ENCODE measurements around the gene SLC9C1. TPM values are rescaled to one million over a fixed set of nuclear protein-coding genes. Genes with fewer than 3 reads are reported as not detected.

Gene SLC9C1
- total RNA-seq, 1 experiment from 2014 or later: 0.50 TPM

DNA sequence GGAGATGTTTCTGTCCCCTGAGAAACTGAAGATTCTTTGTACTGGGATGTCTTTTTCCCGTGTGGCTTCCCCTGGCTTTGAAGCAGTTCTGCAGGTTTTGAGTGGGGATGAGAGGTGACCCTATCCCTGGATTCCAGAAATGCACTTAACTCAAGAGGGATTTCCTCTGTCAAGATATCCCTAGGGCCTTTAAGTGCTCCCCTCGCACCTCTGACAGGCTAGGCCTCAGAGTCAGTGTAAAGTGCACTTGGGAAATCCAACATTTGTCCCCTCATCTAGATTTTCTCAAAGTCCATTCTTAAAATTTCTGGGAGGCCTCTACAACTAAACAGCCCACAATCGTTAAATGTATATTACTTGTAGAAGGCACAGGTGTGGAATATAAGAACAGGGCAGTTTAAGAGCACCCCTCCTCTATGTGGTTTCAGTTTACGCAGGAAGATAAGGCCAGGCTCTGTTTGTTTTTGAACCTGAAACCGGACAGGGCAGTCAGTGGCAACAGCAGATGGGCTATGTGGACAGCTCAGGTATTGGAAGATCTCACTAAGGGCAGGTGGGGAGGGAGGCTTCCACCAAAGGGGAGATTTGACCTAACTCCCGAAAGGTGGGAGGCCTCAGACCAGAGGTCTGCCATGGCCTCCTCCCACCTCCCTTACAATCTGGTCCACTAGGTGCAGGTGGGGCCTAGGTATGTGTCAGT, 203.0 kb downstream of the SLC9C1 start:
- no peak overlapping the region for H3K56ac ChIP-seq (ENCODE audit: insufficient read length, low read depth, low read length)
- H3K4me2 ChIP-seq (ENCODE audit: insufficient read depth, insufficient read length, low read length): no peak overlapping the region
- WGBS (ENCODE audit: extremely low coverage, insufficient read length, low lambda C conversion rate): no CpG with 5 or more reads among the region's 6 CpGs
- H2BK12ac ChIP-seq (ENCODE audit: insufficient read length, low read depth, low read length): no peak overlapping the region
- no peak for DNase-seq
- H2BK5ac ChIP-seq (ENCODE audit: insufficient read length, low read length): no peak overlapping the region
- H3K79me1 ChIP-seq (ENCODE audit: insufficient read depth, low read depth, low read length, poor library complexity, severe bottlenecking): no peaks in the 10 kb centered on the region
- peaks cover 30 to 45% of the 10 kb centered on the region in 2 experiments for H3K4me1 Mint-ChIP-seq
- no peak overlapping the region for H3K14ac ChIP-seq (ENCODE audit: insufficient read depth, low read length)
- H3K4me3 Mint-ChIP-seq: no peak overlapping the region
- no peak overlapping the region for H4K8ac ChIP-seq (replicated peaks; ENCODE audit: insufficient read length, low read depth, low read length)
- peaks cover 2% of the 10 kb centered on the region; the same call in 1 of the 2 replicates for H3K79me2 ChIP-seq (ENCODE audit: insufficient read depth, low read length)
- H2BK20ac ChIP-seq (ENCODE audit: low read depth, low read length, poor library complexity, severe bottlenecking): no peak overlapping the region
- H3K18ac ChIP-seq (ENCODE audit: insufficient read length, low read depth, low read length): no peak overlapping the region
- H3K27ac ChIP-seq (ENCODE audit: insufficient read length, low read depth, low read length): no peak overlapping the region
- no peak overlapping the region; a peak in 2 of 7 replicates for H3K27ac Mint-ChIP-seq
- H3K36me3 Mint-ChIP-seq (ENCODE audit: insufficient read depth in 1 of 3, low read depth in 3 of 3): peaks cover 3 to 10% (median 7%) of the 10 kb centered on the region in 3 experiments; a peak in 4 of 7 replicates
- H3T11ph ChIP-seq (ENCODE audit: low read length): no peak overlapping the region
- no peak overlapping the region for H3K4ac ChIP-seq (ENCODE audit: low read depth, low read length)
- H3K4me1 ChIP-seq (ENCODE audit: insufficient read depth, low read length): peaks cover 9% of the 10 kb centered on the region
- H4K20me1 ChIP-seq (ENCODE audit: control insufficient read depth, insufficient read depth, insufficient read length): no peaks in the 10 kb centered on the region
- no peak overlapping the region for H2AFZ ChIP-seq (ENCODE audit: low read length)
- TF ChIP-seq, protein P1, sequence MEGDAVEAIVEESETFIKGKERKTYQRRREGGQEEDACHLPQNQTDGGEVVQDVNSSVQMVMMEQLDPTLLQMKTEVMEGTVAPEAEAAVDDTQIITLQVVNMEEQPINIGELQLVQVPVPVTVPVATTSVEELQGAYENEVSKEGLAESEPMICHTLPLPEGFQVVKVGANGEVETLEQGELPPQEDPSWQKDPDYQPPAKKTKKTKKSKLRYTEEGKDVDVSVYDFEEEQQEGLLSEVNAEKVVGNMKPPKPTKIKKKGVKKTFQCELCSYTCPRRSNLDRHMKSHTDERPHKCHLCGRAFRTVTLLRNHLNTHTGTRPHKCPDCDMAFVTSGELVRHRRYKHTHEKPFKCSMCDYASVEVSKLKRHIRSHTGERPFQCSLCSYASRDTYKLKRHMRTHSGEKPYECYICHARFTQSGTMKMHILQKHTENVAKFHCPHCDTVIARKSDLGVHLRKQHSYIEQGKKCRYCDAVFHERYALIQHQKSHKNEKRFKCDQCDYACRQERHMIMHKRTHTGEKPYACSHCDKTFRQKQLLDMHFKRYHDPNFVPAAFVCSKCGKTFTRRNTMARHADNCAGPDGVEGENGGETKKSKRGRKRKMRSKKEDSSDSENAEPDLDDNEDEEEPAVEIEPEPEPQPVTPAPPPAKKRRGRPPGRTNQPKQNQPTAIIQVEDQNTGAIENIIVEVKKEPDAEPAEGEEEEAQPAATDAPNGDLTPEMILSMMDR (conservative IDR thresholded peaks at IDR 0.05): no peak
- no peaks in the 10 kb centered on the region for H3K27me3 ChIP-seq (ENCODE audit: insufficient read depth, low read length)
- peaks cover 1% of the 10 kb centered on the region; the same call in 1 of the 2 replicates for H3K27me3 Mint-ChIP-seq (ENCODE audit: low read depth)
- no peak overlapping the region for H3K23ac ChIP-seq (ENCODE audit: insufficient read length, low read depth, low read length)
- no peak overlapping the region for H2AK5ac ChIP-seq (ENCODE audit: insufficient read length, low read length)
- H3K9ac ChIP-seq (ENCODE audit: extremely low read depth, insufficient read length, low read length): no peak overlapping the region
- no peaks in the 10 kb centered on the region for H3K9me3 Mint-ChIP-seq
- H4K91ac ChIP-seq (ENCODE audit: insufficient read length, low read depth, low read length): no peak overlapping the region
- H3K23me2 ChIP-seq (ENCODE audit: insufficient read length, low read depth, low read length, poor library complexity, severe bottlenecking): peaks cover 7% of the 10 kb centered on the region
- H2BK120ac ChIP-seq (ENCODE audit: low read depth, low read length, poor library complexity, severe bottlenecking): no peak overlapping the region
- H3K9me3 ChIP-seq (ENCODE audit: control insufficient read depth, low read depth, low read length): no peaks in the 10 kb centered on the region
- no peak overlapping the region for H2BK15ac ChIP-seq (ENCODE audit: low read depth, low read length)
- no peak overlapping the region for H4K5ac ChIP-seq (ENCODE audit: insufficient read length, low read depth, low read length)

Small RNA genes within 50 kb of the gene (microRNA-seq; reads per million reads assigned to microRNA genes)
- gene MIR567 (ENCODE audit: borderline microRNAs expressed): not detected

Other genes with a start within 250 kb of the SLC9C1 start
- 11.1 and 11.2 TPM in 2 replicates for gene C3orf52, start 207.8 kb downstream of the SLC9C1 start, total RNA-seq (2021)
- gene GCSAM, start 161.0 kb downstream of the SLC9C1 start, total RNA-seq (2021): not detected in 2 replicates
- gene CD200, start 38.9 kb upstream of the SLC9C1 start, total RNA-seq (2021): 51.6 and 56.0 TPM in 2 replicates
- not detected in 2 replicates for gene BTLA, start 205.3 kb upstream of the SLC9C1 start, total RNA-seq (2021)